GM10266 (cell line): ENCODE measurements around the gene FAM149B1.
A peak's percentile ranks its signal among the peaks of the same experiment; 100 is the strongest.
"Not testable (repeated sequence)": the region's sequence is repeated elsewhere in the genome, so short reads cannot be mapped to it uniquely, and the experiment has no call there.

Experiments
- DNase-seq: peaks from one replicate; pipeline ENCODE4 v3.0.0; 2012; ENCODE audit errors: extremely low spot score
- CTCF ChIP-seq: IDR thresholded peaks from 2 replicates; pipeline ENCODE4 v1.5.1; 2012; ENCODE audit warnings: mild to moderate bottlenecking, low read depth; ENCODE audit not compliant: control insufficient read depth, insufficient read depth; ENCODE audit errors: missing control alignments

The FAM149B1 gene

GRCh38 chr10:73253225-73253555, 85.3 kb downstream of the FAM149B1 start:
- DNase-seq: peak; percentile 32

DNA sequence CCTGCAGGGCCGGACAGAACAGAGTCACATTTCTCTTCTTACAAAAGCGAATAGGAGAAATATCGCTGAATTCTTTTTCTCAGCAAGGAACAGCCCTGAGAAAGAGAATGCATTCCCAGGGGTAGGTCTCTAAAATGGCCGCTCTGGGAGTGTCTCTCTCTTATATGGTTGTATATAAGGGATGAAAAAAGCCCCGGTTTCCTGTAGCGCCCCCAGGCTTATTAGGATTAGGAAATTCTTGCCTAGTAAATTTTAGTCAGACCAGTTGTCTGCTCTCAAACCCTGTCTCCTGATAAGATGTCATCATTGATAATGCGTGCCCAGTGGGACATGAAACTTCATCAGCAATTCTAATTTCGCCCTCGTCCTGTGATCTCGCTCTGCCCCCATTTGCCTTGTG, 90.7 kb downstream of the FAM149B1 start:
- not testable (repeated sequence) for DNase-seq

More at GRCh38 chr10:73253225-73253555, 85.3 kb downstream of the FAM149B1 start:
- no peak for TF ChIP-seq CTCF

DNA sequence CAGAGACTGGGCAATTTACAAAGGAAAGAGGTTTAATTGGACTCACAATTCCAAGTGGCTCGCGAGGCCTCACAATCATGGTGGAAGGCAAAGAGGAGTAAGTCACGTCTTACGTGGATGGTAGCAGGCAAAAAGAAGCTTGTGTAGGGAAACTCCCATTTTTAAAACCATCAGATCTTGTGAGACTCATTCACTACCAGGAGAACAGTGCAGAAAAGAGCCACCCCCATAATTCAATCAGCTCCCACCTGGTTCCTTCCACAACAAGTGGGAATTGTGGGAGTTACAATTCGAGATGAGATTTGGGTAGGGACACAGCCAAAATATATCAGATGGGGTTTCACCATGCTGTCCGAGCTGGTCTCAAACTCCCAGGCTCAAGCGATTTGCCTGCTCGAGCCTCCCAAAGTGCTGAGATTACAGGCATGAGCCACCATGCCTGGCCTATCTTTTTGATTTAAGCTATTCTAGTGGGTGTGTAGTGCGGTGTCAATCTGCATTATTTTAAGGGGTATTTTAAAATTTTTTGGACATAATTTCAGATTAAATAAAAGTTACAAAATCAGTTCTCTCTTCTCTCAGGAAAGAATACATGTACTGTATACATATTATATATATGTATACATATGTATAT, 93.6 kb downstream of the FAM149B1 start:
- no peak for TF ChIP-seq CTCF
- DNase-seq: no peak

DNA sequence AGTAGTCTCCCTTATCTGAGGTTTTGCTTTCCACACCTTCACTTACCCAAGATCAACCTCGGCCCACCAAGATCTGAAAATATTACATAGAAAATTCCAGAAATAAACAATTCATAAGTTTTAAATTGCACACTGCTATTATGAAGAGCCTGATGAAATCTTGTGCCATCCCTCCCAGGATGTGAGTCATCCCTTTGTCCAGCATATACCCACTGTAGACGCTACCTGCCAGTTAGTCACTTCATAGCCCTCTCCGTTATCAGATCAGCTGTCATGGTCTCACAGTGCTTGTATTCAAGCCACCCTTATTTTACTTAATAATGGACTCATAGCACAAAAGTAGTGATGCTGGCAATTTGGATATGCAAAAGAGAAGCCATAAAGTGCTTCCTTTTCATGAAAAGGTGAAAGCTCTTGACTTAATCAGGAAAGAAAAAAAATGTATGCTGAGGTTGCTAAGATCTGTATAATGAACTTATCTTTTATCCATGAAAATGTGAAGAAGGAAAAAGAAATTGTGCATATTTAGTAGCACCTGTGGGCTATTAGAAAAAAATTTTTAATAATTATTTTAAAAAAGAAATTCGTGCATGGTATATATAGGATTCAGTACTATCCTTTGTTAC, 94.3 kb downstream of the FAM149B1 start:
- no peak for TF ChIP-seq CTCF
- DNase-seq: no peak

DNA sequence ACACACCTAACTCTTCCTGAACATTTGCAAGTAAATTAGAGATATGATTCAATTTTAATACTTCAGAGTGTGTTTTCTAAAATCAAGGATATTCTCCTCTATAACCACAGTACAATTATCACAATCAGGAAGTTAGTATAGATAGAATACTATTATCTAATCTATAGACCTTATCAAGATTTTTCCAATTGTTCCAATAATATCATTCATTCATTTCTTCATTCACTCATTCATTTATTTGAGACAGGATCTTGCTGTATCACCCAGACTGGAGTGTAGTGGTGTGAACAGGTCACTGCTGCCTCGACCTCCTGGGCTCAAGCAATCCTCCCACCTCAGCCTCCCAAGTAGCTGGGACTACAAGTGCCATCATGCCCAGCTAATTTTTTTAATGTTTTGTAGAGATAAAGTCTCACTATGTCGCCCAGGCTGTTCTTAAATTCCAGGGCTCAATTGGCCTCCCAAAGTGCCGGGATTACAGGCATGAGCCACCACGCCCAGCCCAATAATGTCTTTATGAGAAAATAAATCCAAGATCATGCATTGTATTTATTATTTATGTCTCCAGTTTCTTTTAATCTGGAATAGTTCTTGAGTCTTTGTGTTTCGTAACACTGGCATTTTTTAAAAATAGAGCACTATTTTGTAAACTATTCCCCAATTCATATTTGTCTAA, 95.1 kb downstream of the FAM149B1 start:
- DNase-seq: no peak
- no peak for TF ChIP-seq CTCF

DNA sequence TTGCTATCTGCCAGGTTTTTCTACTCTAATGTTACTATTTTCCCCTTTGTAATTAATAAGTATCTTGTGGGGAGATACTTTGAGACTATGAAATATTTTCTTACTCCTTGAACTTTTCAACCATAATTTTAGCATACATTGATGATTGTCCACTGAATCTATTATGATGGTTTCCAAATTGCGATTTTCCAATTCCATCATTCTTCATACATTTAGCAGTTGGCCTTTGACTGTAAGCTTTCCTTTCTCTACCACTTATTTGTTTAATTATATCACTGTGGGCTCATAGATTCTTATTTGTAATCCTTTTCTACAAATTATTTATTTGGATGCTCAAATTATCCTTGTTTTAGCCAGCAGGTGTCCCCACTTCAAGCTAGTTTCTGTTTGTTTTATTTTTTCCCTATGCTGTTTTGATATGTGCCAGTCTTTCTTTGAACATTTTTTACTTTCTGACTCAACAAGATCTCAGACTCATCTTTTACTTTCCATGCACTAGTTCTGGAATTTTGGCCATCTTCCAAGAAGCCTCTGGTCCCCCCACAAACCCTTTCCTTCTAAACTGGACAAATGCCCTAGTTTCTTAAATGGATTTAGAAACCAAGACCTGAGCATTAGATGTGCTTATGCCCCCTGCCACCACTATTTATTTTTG, 95.9 kb downstream of the FAM149B1 start:
- peak; percentile 38 for TF ChIP-seq CTCF
- peak; percentile 32 for DNase-seq

- no peak for DNase-seq
- no peak for TF ChIP-seq CTCF
Measured at GRCh38 chr10:73264423-73264822, 96.5 kb downstream of the FAM149B1 start.
